ENCODE data around the gene SLC6A11. TPM values are rescaled to one million over a fixed set of nuclear protein-coding genes. Genes with fewer than 3 reads are reported as not detected.

SLC6A11 gene
- total and polyA plus RNA-seq, 2 of the 8 experiments (the other 6 are each of a cell fraction or from before 2014, with no cell fraction given): 0.78 to 1.5 TPM

DNA sequence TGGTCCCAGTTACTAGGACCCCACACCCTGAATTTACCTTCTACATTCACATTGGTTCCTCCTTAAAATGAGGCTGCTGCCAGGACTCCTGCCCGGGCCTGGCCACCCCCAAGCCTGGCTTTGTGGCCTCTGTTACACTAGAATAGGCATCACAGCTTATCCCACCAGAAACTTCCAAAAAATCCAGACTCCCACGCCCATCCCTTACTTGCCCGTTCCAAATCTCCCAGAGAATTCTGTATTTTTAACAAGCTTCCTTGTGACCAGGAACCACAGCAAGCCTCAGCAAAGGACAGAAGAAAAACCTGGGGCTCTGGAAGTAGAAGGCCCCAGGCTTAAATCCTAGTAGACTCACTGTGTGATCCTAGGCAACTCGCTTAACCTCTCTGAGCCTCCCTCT, 140.5 kb downstream of the SLC6A11 start (continued):
- TF ChIP-seq, protein P1, sequence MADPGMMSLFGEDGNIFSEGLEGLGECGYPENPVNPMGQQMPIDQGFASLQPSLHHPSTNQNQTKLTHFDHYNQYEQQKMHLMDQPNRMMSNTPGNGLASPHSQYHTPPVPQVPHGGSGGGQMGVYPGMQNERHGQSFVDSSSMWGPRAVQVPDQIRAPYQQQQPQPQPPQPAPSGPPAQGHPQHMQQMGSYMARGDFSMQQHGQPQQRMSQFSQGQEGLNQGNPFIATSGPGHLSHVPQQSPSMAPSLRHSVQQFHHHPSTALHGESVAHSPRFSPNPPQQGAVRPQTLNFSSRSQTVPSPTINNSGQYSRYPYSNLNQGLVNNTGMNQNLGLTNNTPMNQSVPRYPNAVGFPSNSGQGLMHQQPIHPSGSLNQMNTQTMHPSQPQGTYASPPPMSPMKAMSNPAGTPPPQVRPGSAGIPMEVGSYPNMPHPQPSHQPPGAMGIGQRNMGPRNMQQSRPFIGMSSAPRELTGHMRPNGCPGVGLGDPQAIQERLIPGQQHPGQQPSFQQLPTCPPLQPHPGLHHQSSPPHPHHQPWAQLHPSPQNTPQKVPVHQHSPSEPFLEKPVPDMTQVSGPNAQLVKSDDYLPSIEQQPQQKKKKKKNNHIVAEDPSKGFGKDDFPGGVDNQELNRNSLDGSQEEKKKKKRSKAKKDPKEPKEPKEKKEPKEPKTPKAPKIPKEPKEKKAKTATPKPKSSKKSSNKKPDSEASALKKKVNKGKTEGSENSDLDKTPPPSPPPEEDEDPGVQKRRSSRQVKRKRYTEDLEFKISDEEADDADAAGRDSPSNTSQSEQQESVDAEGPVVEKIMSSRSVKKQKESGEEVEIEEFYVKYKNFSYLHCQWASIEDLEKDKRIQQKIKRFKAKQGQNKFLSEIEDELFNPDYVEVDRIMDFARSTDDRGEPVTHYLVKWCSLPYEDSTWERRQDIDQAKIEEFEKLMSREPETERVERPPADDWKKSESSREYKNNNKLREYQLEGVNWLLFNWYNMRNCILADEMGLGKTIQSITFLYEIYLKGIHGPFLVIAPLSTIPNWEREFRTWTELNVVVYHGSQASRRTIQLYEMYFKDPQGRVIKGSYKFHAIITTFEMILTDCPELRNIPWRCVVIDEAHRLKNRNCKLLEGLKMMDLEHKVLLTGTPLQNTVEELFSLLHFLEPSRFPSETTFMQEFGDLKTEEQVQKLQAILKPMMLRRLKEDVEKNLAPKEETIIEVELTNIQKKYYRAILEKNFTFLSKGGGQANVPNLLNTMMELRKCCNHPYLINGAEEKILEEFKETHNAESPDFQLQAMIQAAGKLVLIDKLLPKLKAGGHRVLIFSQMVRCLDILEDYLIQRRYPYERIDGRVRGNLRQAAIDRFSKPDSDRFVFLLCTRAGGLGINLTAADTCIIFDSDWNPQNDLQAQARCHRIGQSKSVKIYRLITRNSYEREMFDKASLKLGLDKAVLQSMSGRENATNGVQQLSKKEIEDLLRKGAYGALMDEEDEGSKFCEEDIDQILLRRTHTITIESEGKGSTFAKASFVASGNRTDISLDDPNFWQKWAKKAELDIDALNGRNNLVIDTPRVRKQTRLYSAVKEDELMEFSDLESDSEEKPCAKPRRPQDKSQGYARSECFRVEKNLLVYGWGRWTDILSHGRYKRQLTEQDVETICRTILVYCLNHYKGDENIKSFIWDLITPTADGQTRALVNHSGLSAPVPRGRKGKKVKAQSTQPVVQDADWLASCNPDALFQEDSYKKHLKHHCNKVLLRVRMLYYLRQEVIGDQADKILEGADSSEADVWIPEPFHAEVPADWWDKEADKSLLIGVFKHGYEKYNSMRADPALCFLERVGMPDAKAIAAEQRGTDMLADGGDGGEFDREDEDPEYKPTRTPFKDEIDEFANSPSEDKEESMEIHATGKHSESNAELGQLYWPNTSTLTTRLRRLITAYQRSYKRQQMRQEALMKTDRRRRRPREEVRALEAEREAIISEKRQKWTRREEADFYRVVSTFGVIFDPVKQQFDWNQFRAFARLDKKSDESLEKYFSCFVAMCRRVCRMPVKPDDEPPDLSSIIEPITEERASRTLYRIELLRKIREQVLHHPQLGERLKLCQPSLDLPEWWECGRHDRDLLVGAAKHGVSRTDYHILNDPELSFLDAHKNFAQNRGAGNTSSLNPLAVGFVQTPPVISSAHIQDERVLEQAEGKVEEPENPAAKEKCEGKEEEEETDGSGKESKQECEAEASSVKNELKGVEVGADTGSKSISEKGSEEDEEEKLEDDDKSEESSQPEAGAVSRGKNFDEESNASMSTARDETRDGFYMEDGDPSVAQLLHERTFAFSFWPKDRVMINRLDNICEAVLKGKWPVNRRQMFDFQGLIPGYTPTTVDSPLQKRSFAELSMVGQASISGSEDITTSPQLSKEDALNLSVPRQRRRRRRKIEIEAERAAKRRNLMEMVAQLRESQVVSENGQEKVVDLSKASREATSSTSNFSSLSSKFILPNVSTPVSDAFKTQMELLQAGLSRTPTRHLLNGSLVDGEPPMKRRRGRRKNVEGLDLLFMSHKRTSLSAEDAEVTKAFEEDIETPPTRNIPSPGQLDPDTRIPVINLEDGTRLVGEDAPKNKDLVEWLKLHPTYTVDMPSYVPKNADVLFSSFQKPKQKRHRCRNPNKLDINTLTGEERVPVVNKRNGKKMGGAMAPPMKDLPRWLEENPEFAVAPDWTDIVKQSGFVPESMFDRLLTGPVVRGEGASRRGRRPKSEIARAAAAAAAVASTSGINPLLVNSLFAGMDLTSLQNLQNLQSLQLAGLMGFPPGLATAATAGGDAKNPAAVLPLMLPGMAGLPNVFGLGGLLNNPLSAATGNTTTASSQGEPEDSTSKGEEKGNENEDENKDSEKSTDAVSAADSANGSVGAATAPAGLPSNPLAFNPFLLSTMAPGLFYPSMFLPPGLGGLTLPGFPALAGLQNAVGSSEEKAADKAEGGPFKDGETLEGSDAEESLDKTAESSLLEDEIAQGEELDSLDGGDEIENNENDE (IDR thresholded peaks at IDR 0.05; ENCODE audit: insufficient replicate concordance, low read length): no peak
- TF ChIP-seq, protein P2, sequence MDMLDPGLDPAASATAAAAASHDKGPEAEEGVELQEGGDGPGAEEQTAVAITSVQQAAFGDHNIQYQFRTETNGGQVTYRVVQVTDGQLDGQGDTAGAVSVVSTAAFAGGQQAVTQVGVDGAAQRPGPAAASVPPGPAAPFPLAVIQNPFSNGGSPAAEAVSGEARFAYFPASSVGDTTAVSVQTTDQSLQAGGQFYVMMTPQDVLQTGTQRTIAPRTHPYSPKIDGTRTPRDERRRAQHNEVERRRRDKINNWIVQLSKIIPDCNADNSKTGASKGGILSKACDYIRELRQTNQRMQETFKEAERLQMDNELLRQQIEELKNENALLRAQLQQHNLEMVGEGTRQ (IDR thresholded peaks at IDR 0.05; ENCODE audit: low read length): no peak
- TF ChIP-seq TAF7 (optimal IDR thresholded peaks at IDR 0.05; ENCODE audit: borderline replicate concordance, low read depth, low read length): no peak
- TF ChIP-seq JUN (IDR thresholded peaks at IDR 0.05; ENCODE audit: low read depth, low read length): no peak
- TF ChIP-seq JUND (IDR thresholded peaks at IDR 0.05; ENCODE audit: low read length): no peak
- no peak for TF ChIP-seq TCF12 (IDR thresholded peaks at IDR 0.05; ENCODE audit: low read depth, low read length)
- no peak for TF ChIP-seq RAD21 (IDR thresholded peaks at IDR 0.05 in 1 of 2, conservative IDR thresholded peaks at IDR 0.05 in 1 of 2; ENCODE audit: low read depth in 2 of 2, low read length in 2 of 2)
- TF ChIP-seq CHD2 (IDR thresholded peaks at IDR 0.05; ENCODE audit: low read length): no peak
- no peak for TF ChIP-seq SIN3A (conservative IDR thresholded peaks at IDR 0.05 in 1 of 2, IDR thresholded peaks at IDR 0.05 in 1 of 2; ENCODE audit: low read depth in 1 of 2, low read length in 2 of 2)
- TF ChIP-seq CBX5 (IDR thresholded peaks at IDR 0.05; ENCODE audit: low read depth, low read length): no peak
- TF ChIP-seq BACH1 (IDR thresholded peaks at IDR 0.05; ENCODE audit: low read length): no peak

Measured in H1 (cell line).